Common myeloid progenitor, CD34-positive (primary cell): ENCODE results near the gene CLIP2.
"Not testable (repeated sequence)": the region's sequence is repeated elsewhere in the genome, so short reads cannot be mapped to it uniquely, and the experiment has no call there.

ENCODE experiments used
- CTCF ChIA-PET: fragments of 350-600 bp; sonication (Branson Sonifier 250); formaldehyde crosslinking; loops from one replicate; lab custom pipeline; 2021; ENCODE audit warnings: antibody characterized with exemption; lab: Charles Lee
- POLR2A ChIA-PET: fragments of 350-600 bp; sonication (Branson Sonifier 250); formaldehyde crosslinking; loops from one replicate; lab custom pipeline; 2021; ENCODE audit warnings: antibody characterized with exemption; lab: Charles Lee
- DNase-seq, 3 donors: peaks; one replicate each; pipeline versions ENCODE4 v3.0.0 to v3.0.0-alpha.2; 2013
- H3K27ac ChIP-seq, 2 experiments: 1 replicate in 1 of 2; 2 replicates in 1 of 2; pipeline ENCODE4 v1.7.0; 2013; ENCODE audit warnings: inconsistent platforms in 2 of 2, low read length in 2 of 2, mild to moderate bottlenecking in 2 of 2, low read depth in 1 of 2, moderate library complexity in 1 of 2; ENCODE audit not compliant: severe bottlenecking in 2 of 2, insufficient read depth in 1 of 2, poor library complexity in 1 of 2
- H3K27me3 ChIP-seq, 5 experiments: replicated peaks in 2 of 5; 1 replicate in 3 of 5; 2 replicates in 2 of 5; pipeline versions ENCODE4 v1.6.1 to v1.7.0; 2013; ENCODE audit warnings: low read length in 4 of 5, mild to moderate bottlenecking in 2 of 5, moderate library complexity in 2 of 5, inconsistent platforms in 1 of 5; ENCODE audit not compliant: insufficient read depth in 5 of 5, control insufficient read depth in 4 of 5
- H3K36me3 ChIP-seq, 4 experiments: 1 replicate in 2 of 4; 2 replicates in 2 of 4; pipeline versions ENCODE4 v1.6.1 to v1.7.0; 2013; ENCODE audit warnings: low read length in 3 of 4, control low read depth in 1 of 4, mild to moderate bottlenecking in 1 of 4; ENCODE audit not compliant: control insufficient read depth in 4 of 4, insufficient read depth in 4 of 4
- H3K4me1 ChIP-seq, 4 experiments: 1 replicate in 3 of 4; 2 replicates in 1 of 4; pipeline versions ENCODE4 v1.6.1 to v1.7.1; 2013; ENCODE audit warnings: low read length in 3 of 4, mild to moderate bottlenecking in 3 of 4, control low read depth in 1 of 4, inconsistent platforms in 1 of 4, moderate library complexity in 1 of 4; ENCODE audit not compliant: control insufficient read depth in 4 of 4, insufficient read depth in 4 of 4; ENCODE audit errors: control extremely low read depth in 1 of 4
- H3K4me3 ChIP-seq, 7 experiments: 1 replicate in 4 of 7; 2 replicates in 3 of 7; pipeline versions ENCODE4 v1.5.1 to v1.7.0; 2013; ENCODE audit warnings: mild to moderate bottlenecking in 7 of 7, low read length in 6 of 7, moderate library complexity in 6 of 7, inconsistent platforms in 2 of 7, low read depth in 2 of 7, control low read depth in 1 of 7; ENCODE audit not compliant: insufficient read depth in 4 of 7, control insufficient read depth in 1 of 7; ENCODE audit errors: extremely low read depth in 1 of 7
- H3K9me3 ChIP-seq, 5 experiments: 1 replicate in 4 of 5; 2 replicates in 1 of 5; pipeline versions ENCODE4 v1.6.1 to v1.7.1; 2013; ENCODE audit warnings: low read length in 4 of 5, mild to moderate bottlenecking in 2 of 5, inconsistent platforms in 1 of 5, low read depth in 1 of 5, moderate library complexity in 1 of 5; ENCODE audit not compliant: control insufficient read depth in 4 of 5, insufficient read depth in 2 of 5; ENCODE audit errors: control extremely low read depth in 1 of 5
- WGBS: methylation state at CpG from one replicate; pipeline ENCODE4 v1.1.5; 2013; ENCODE audit not compliant: insufficient coverage; 5-methylcytosine and 5-hydroxymethylcytosine counted together

CLIP2 gene

DNA sequence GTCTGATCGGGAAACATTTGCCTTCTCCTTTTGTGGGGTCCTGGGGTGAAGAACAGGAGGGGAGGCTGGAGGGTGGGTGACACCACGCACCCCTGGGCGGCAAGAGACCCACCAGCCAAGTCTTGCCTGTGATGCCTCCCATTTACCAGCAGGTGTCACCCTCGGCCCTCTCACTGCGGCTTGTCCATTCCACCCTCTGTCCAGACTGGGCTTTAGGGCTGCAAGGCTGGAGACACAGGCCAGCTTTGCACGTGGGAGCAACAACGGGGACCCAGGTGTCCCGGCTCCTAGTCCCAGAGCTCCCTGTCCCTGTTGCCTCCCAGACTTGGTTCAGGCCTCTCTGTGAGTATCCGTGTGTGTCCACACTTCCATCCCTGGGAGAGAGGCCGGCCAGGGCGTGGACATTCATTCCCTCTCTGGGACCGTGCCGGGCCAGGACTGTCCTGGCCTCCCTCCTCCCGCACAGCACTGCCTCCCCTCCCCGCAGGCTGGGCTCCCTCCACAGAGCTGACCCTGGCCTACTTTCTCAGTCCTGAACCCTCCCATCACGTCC is 128.3 kb downstream of the CLIP2 start:
- POLR2A ChIA-PET: no interaction called here
- no peaks in the 10 kb centered on the region for H3K36me3 ChIP-seq
- no peak overlapping the region for H3K4me3 ChIP-seq
- H3K27ac ChIP-seq: no peak overlapping the region
- DNase-seq: peak; percentile 34 to 60 (median 48)
- CTCF ChIA-PET: interaction anchor here (0.6 to 6.1 kb wide), 13 partner anchors 10 to 153 kb away, joined by 3 to 56 read pairs (median 3); no protein-coding TSS in a partner anchor
- WGBS: 40% methylated on average over 14 of the region's 16 CpGs
- no peaks in the 10 kb centered on the region for H3K4me1 ChIP-seq
- H3K27me3 ChIP-seq: no peaks in the 10 kb centered on the region
- H3K9me3 ChIP-seq: no peaks in the 10 kb centered on the region

DNA sequence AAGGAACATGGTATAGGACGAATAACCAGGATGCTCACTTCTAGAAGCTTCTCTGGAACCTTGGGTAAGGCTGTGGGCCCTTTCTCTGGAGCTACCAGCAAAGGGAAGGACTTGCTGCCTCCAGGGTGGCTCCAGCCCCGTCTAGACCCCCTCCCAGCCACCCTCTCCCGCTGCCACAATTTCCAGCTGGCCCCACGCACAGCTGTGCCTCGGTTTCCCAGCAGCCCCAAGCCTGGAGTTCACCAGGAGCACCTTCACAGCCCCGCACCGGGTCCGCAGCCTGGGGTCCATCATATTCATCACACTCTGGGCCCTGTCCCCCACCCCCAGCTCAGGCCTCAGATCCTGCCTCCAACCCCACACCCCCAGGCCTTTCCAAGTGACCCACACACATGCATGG is 128.9 kb downstream of the CLIP2 start:
- ChIA-PET CTCF (interaction anchor here (0.6 to 6.1 kb wide), 14 partner anchors 9 to 202 kb away, joined by 3 to 56 read pairs (median 3); no protein-coding TSS in a partner anchor), POLR2A (no interaction called here)
- H3K9me3 ChIP-seq: no peaks in the 10 kb centered on the region
- WGBS: 87% methylated on average over 8 of the region's 8 CpGs
- no peak overlapping the region for H3K27ac ChIP-seq
- H3K36me3 ChIP-seq: no peaks in the 10 kb centered on the region
- no peaks in the 10 kb centered on the region for H3K4me1 ChIP-seq
- H3K4me3 ChIP-seq: no peak overlapping the region
- H3K27me3 ChIP-seq: no peaks in the 10 kb centered on the region
- no peak for DNase-seq

DNA sequence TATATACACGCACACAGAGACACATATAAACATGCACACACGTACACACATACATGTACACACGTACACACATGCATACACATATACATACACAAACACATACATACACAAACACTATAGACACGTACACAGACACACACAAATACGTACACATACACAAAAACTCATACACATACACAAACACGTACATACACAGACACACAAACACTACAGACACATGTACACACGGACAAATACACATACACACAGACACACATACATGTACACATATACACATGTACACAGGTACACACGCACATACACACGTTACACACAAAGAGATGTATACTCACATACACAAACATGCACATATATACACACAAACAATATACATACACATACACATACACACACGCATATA is 129.3 kb downstream of the CLIP2 start:
- no peaks in the 10 kb centered on the region for H3K27me3 ChIP-seq
- no peaks in the 10 kb centered on the region for H3K4me1 ChIP-seq
- POLR2A ChIA-PET: no interaction called here
- no peaks in the 10 kb centered on the region for H3K36me3 ChIP-seq
- 88% methylated on average over 9 of the region's 10 CpGs for WGBS
- no peak overlapping the region for H3K27ac ChIP-seq
- DNase-seq: no peak
- H3K9me3 ChIP-seq: no peaks in the 10 kb centered on the region
- CTCF ChIA-PET: interaction anchor here (0.6 to 6.1 kb wide), 10 partner anchors 10 to 202 kb away, joined by 3 to 56 read pairs (median 4); no protein-coding TSS in a partner anchor
- no peak overlapping the region for H3K4me3 ChIP-seq

DNA sequence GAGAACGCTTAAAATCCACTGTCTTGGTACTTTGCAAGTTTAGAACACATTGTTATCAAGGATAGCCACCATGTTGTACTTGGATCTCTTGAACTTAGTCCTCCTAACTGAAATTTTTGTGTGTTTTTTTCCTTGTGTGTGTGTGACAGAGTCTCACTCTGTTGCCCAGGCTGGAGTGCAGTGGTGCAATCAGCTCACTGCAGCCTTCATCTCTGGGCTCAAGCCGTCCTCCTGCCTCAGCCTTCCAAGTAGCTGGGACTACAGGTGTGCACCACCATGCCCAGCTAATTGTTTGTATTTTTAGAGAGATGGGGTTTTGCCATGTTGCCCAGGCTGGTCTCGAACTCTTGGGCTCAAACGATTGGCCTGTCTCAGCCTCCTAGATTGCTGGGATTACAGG is 130.0 kb downstream of the CLIP2 start:
- DNase-seq, POLR2A ChIA-PET, H3K4me3 ChIP-seq, H3K27ac ChIP-seq, H3K4me1 ChIP-seq, H3K36me3 ChIP-seq, H3K9me3 ChIP-seq, H3K27me3 ChIP-seq: not testable (repeated sequence)
- CTCF ChIA-PET: interaction anchor here (0.7 to 6.1 kb wide), 7 partner anchors 9 to 148 kb away, joined by 3 to 56 read pairs (median 4); no protein-coding TSS in a partner anchor
- 85% methylated on average over 2 of the region's 4 CpGs for WGBS

DNA sequence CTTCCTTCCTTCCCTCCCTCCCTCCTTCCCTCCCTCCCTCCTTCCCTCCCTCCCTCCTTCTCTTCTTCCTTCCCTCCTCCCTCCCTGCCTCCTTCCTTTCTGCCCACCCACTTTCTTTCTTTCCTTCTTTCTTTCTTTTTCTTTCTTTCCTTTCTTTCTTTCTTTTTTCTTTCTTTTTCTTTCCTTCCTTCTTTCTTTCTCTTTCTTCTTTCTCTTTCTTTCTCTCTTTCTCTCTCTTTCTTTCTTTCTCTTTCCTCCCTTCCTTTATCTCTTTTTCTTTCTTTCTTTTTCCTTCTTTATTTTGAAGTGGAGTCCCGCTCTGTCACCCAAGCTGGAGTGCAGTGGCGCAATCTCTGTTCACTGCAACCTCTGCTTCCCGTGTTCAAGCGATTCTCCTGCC is 130.8 kb downstream of the CLIP2 start:
- H3K27me3 ChIP-seq: no peaks in the 10 kb centered on the region
- ChIA-PET CTCF (interaction anchor here (0.6 to 6.1 kb wide), 6 partner anchors 8 to 622 kb away, joined by 3 to 56 read pairs (median 4); no protein-coding TSS in a partner anchor), POLR2A (no interaction called here)
- no peak for DNase-seq
- no peak overlapping the region for H3K27ac ChIP-seq
- WGBS: 86% methylated on average over 4 of the region's 4 CpGs
- no peaks in the 10 kb centered on the region for H3K36me3 ChIP-seq
- H3K4me3 ChIP-seq: no peak overlapping the region
- no peaks in the 10 kb centered on the region for H3K4me1 ChIP-seq
- no peaks in the 10 kb centered on the region for H3K9me3 ChIP-seq

DNA sequence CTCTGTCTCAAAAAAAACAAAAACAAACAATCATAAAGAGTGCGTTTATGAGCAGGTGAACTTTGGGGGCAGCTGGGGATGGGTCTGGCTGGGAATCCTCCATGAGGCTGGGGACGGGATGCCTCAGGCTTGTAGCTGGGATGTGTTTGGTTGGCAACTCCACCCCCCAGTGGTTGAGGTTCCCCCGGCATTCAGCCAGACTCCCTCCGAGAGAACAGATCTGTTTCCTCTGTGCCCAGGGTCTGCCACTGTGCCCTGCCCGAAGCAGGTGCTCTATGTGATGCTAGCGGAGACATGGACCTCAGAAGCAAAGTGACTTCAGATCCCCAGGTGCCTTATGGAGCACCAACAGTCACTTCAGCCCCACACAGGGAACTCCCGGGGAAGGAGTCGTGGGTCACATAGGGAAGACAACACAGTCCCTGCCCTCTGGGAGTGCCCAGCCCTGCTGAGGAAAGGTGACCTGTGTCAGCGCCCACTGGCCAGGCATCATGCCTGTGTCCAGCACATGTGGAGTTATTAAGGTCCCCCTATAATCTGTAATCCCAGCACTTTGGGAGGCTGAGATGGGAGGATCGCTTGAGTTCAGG is 135.2 kb downstream of the CLIP2 start:
- Histone ChIP-seq H3K9me3 (no peaks in the 10 kb centered on the region), H3K4me3 (no peak overlapping the region), H3K36me3 (no peaks in the 10 kb centered on the region), H3K4me1 (no peaks in the 10 kb centered on the region), H3K27me3 (no peaks in the 10 kb centered on the region), H3K27ac (no peak overlapping the region)
- 96% methylated on average over 8 of the region's 10 CpGs for WGBS
- DNase-seq: no peak
- ChIA-PET CTCF (interaction anchor here (0.8 to 1.7 kb wide), 2 partner anchors 15 to 24 kb away, joined by 3 to 5 read pairs; no protein-coding TSS in a partner anchor), POLR2A (no interaction called here)

DNA sequence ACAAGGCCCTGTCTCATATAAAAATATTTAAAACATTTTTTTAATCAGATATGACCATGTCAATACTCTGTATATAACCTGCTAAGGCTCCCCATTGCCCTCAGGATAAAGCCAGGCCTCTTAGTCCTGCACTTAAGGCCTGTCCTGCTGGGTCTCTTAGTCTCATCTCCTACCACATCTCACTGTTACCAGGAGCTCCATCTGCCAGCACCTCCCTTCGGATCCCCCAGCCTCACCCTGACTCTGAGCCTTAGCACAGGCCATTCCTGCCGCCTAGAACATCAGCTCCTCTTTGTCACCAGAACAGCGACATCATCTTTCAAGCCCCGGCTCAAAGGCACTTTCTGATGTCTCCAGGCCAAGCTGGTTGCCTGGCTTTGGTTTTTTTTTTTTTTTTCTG is 138.8 kb downstream of the CLIP2 start:
- Histone ChIP-seq H3K27ac (no peak overlapping the region), H3K4me3 (no peak overlapping the region), H3K36me3 (no peaks in the 10 kb centered on the region), H3K4me1 (no peaks in the 10 kb centered on the region), H3K9me3 (no peaks in the 10 kb centered on the region), H3K27me3 (no peaks in the 10 kb centered on the region)
- CTCF ChIA-PET: interaction anchor here (1.1 to 3.4 kb wide), 4 partner anchors 9 to 137 kb away, joined by 3 to 11 read pairs (median 4); no protein-coding TSS in a partner anchor
- WGBS: 83% methylated on average over 2 of the region's 4 CpGs
- no peak for DNase-seq
- POLR2A ChIA-PET: no interaction called here
